Testis (tissue), 3 donors: ENCODE results near the gene FHAD1. TPM values are rescaled to one million over a fixed set of nuclear protein-coding genes. Genes with fewer than 3 reads are reported as not detected.

ENCODE experiments used
- DNase-seq: peaks from one replicate; pipeline ENCODE4 v3.0.0-alpha.2; 2019
- H3K27ac ChIP-seq, 2 donors: fragments of 200-600 bp; sonication (generic); one replicate each; pipeline ENCODE4 v1.5.1; 2019
- H3K27me3 ChIP-seq: fragments of 200-600 bp; sonication (generic); one replicate; pipeline ENCODE4 v1.5.1; 2019
- H3K36me3 ChIP-seq: fragments of 200-600 bp; sonication (generic); one replicate; pipeline ENCODE4 v1.5.1; 2017; ENCODE audit warnings: low read depth; ENCODE audit errors: missing control alignments
- H3K4me1 ChIP-seq: fragments of 200-600 bp; sonication (generic); one replicate; pipeline ENCODE4 v1.5.1; 2019
- H3K4me3 ChIP-seq, 2 donors: fragments of 200-600 bp; sonication (generic); one replicate each; pipeline ENCODE4 v1.5.1; 2017 to 2019
- H3K9me3 ChIP-seq: fragments of 200-600 bp; sonication (generic); one replicate; pipeline ENCODE4 v1.5.1; 2017
- POLR2A ChIP-seq: fragments of 450-650 bp; IDR thresholded peaks from one replicate; pipeline ENCODE4 v1.6.1; 2017; ENCODE audit warnings: antibody characterized with exemption, mild to moderate bottlenecking, moderate library complexity
- WGBS, 2 donors: methylation state at CpG; one replicate each; pipeline ENCODE4 v1.1.5; 2018; 5-methylcytosine and 5-hydroxymethylcytosine counted together
- intact Hi-C: fragments of 100-400 bp; cut with DNase I; formaldehyde crosslinking; loops from one replicate; pipeline ENCODE4 v1.15.1; 2023; ENCODE audit warnings: low total_unique reads
- polyA plus RNA-seq: library from polyadenylated mRNA; stranded (reverse); fragments of 350-450 nt; fragmentation: Illumina TruSeq; extraction: RNeasy Lipid Tissue Mini Kit (QIAGEN cat#74804); gene quantifications from one replicate; pipeline ENCODE4 v1.2.3, GENCODE V29; 2014; ENCODE audit warnings: low read depth, low replicate concordance; ENCODE audit not compliant: insufficient read depth
- total RNA-seq, 2 donors: library from RNA; depleted of rRNA; stranded (reverse); fragments of >200 nt; gene quantifications; one replicate each; pipeline ENCODE4 v1.2.3, GENCODE V29; 2016
- TF ChIP-seq, protein P1 (sequence below), 3 experiments: fragments of 450-650 bp in 2 of 3; fragments of 200-600 bp in 1 of 3; sonication (generic) in 1 of 3; IDR thresholded peaks; one replicate each; pipeline ENCODE4 v1.5.1; 2016 to 2019; ENCODE audit warnings: antibody characterized with exemption in 3 of 3, mild to moderate bottlenecking in 2 of 3, moderate library complexity in 1 of 3

The FHAD1 gene
- total and polyA plus RNA-seq, 3 donors from 2014 or later, result 22.0 to 73.3 (median 59.0) TPM

- Histone ChIP-seq H3K27ac (no peak overlapping the region), H3K4me1 (peaks cover 29% of the 10 kb centered on the region), H3K4me3 (no peak overlapping the region), H3K36me3 (no peaks in the 10 kb centered on the region), H3K27me3 (no peaks in the 10 kb centered on the region), H3K9me3 (no peaks in the 10 kb centered on the region)
- intact Hi-C loops, result no loop called here
- no peak for DNase-seq
- TF ChIP-seq, protein P1, sequence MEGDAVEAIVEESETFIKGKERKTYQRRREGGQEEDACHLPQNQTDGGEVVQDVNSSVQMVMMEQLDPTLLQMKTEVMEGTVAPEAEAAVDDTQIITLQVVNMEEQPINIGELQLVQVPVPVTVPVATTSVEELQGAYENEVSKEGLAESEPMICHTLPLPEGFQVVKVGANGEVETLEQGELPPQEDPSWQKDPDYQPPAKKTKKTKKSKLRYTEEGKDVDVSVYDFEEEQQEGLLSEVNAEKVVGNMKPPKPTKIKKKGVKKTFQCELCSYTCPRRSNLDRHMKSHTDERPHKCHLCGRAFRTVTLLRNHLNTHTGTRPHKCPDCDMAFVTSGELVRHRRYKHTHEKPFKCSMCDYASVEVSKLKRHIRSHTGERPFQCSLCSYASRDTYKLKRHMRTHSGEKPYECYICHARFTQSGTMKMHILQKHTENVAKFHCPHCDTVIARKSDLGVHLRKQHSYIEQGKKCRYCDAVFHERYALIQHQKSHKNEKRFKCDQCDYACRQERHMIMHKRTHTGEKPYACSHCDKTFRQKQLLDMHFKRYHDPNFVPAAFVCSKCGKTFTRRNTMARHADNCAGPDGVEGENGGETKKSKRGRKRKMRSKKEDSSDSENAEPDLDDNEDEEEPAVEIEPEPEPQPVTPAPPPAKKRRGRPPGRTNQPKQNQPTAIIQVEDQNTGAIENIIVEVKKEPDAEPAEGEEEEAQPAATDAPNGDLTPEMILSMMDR (IDR thresholded peaks at IDR 0.05), result no peak
- TF ChIP-seq POLR2A, result no peak
- WGBS, 2 donors, result 68 to 75% methylated on average over 1 of the region's 1 CpG
These were observed 121.9 kb downstream of the FHAD1 start for GRCh38 chr1:15368888-15369287.

DNA sequence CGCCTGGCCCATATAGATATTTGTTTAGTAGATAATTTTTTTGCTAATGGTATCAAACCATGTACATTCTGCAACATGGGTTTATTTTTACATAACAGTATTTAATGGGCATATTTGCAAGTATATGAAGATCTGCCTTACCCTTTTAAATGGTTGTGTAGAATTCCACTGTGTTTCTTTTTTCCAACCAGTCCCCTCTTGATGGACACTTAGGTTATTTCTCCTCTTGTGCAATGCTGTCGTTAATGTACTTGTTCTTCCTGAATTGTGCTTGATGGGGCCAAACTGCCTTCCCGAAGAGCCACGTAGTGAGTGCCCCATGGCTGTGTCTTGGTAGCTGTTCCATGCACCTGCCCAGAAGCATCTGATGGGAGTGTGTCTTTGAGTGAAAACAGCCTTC is 123.2 kb downstream of the FHAD1 start:
- Histone ChIP-seq H3K27me3 (no peaks in the 10 kb centered on the region), H3K27ac (no peak overlapping the region), H3K36me3 (no peaks in the 10 kb centered on the region), H3K4me1 (peaks cover 29% of the 10 kb centered on the region), H3K4me3 (no peak overlapping the region), H3K9me3 (no peaks in the 10 kb centered on the region)
- intact Hi-C loops, result no loop called here
- 65 to 73% methylated on average over 4 of the region's 4 CpGs for WGBS, 2 donors
- no peak for DNase-seq
- TF ChIP-seq, protein P1 (IDR thresholded peaks at IDR 0.05), result no peak
- no peak for TF ChIP-seq POLR2A

GRCh38 chr1:15370781-15371520 is 123.9 kb downstream of the FHAD1 start:
- peak overlapping the region; percentile 64 to 75 for H3K27ac ChIP-seq
- no peaks in the 10 kb centered on the region for H3K9me3 ChIP-seq
- H3K4me1 ChIP-seq, result peaks cover 26% of the 10 kb centered on the region
- no peaks in the 10 kb centered on the region for H3K36me3 ChIP-seq
- intact Hi-C loops, result no loop called here
- DNase-seq, result peak; percentile 89
- TF ChIP-seq, protein P1 (IDR thresholded peaks at IDR 0.05), result no peak
- no peak for TF ChIP-seq POLR2A
- 29 to 35% methylated on average over 7 to 16 of the region's 16 CpGs for WGBS, 2 donors
- no peak overlapping the region for H3K4me3 ChIP-seq
- H3K27me3 ChIP-seq, result no peaks in the 10 kb centered on the region

- Histone ChIP-seq H3K9me3 (no peaks in the 10 kb centered on the region), H3K27me3 (no peaks in the 10 kb centered on the region), H3K36me3 (no peaks in the 10 kb centered on the region), H3K4me1 (peaks cover 20% of the 10 kb centered on the region), H3K4me3 (no peak overlapping the region), H3K27ac (peak overlapping the region; percentile 64 to 75)
- DNase-seq, result peak; percentile 45
- 42 to 68% methylated on average over 13 to 21 of the region's 21 CpGs for WGBS, 2 donors
- intact Hi-C loops, result no loop called here
- no peak for TF ChIP-seq POLR2A
- TF ChIP-seq, protein P1 (IDR thresholded peaks at IDR 0.05), result no peak
These were observed 124.9 kb downstream of the FHAD1 start for GRCh38 chr1:15371610-15372545.
